ENCODE measurements around the gene MAPKAP1.

DNA sequence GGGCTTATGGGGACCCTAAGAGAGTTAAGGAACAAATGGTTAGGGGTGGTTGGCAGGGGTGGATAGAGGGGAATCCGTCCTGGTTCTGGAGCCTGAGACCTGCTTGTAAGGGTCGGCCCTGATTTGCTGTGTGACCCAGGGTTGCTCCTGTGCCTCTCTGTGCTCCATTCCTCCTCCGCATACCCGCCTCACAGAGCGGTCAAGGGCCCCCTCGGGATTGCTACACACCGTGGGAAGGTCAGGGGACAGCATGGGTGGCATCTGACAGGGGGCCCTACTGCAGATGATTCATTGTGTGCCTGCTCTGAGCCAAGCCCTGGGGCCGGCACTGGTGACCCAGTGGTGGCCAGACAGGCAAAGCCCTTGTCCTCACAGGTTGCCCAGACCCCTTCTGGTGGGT lies 283.0 kb downstream of the MAPKAP1 start:
- no peak for TF ChIP-seq HDGF (IDR thresholded peaks at IDR 0.05; ENCODE audit: borderline replicate concordance)
- no peak for TF ChIP-seq TARDBP (IDR thresholded peaks at IDR 0.05)
- TF ChIP-seq ARNT (IDR thresholded peaks at IDR 0.05), result no peak
- TF ChIP-seq BHLHE40 (IDR thresholded peaks at IDR 0.05; ENCODE audit: borderline replicate concordance), result no peak
- TF ChIP-seq FOXM1 (IDR thresholded peaks at IDR 0.05; ENCODE audit: borderline replicate concordance), result no peak
- TF ChIP-seq SUZ12 (IDR thresholded peaks at IDR 0.05), result no peak
- TF ChIP-seq ZNF384 (IDR thresholded peaks at IDR 0.05), result no peak
- no peak for TF ChIP-seq CTBP1 (IDR thresholded peaks at IDR 0.05; ENCODE audit: borderline replicate concordance)
- no peak for TF ChIP-seq ELF4 (IDR thresholded peaks at IDR 0.05)
- TF ChIP-seq, protein P1, sequence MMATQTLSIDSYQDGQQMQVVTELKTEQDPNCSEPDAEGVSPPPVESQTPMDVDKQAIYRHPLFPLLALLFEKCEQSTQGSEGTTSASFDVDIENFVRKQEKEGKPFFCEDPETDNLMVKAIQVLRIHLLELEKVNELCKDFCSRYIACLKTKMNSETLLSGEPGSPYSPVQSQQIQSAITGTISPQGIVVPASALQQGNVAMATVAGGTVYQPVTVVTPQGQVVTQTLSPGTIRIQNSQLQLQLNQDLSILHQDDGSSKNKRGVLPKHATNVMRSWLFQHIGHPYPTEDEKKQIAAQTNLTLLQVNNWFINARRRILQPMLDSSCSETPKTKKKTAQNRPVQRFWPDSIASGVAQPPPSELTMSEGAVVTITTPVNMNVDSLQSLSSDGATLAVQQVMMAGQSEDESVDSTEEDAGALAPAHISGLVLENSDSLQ (IDR thresholded peaks at IDR 0.05), result no peak
- no peak for TF ChIP-seq SP1 (IDR thresholded peaks at IDR 0.05)
- TF ChIP-seq NFRKB (IDR thresholded peaks at IDR 0.05), result no peak
- no peak for TF ChIP-seq LEF1 (IDR thresholded peaks at IDR 0.05; ENCODE audit: borderline replicate concordance)

Measured in HEK293T (cell line).